Thyroid gland (tissue), 4 donors: ENCODE measurements around the gene TLL1. TPM values are rescaled to one million over a fixed set of nuclear protein-coding genes. Genes with fewer than 3 reads are reported as not detected.

Source experiments
- DNase-seq, 2 donors: peaks; one replicate each; pipeline ENCODE4 v3.0.0-alpha.2; 2019
- H3K27ac ChIP-seq, 3 donors: fragments of 200-600 bp; sonication (generic); 1 replicate in 2 of 3; 2 replicates in 1 of 3; pipeline ENCODE4 v1.5.1; 2016 to 2019; ENCODE audit warnings: mild to moderate bottlenecking in 1 of 3, moderate library complexity in 1 of 3
- H3K27me3 ChIP-seq: fragments of 200-600 bp; sonication (generic); one replicate; pipeline ENCODE4 v1.5.1; 2019
- H3K36me3 ChIP-seq, 2 donors: fragments of 200-600 bp; sonication (generic); one replicate each; pipeline ENCODE4 v1.5.1; 2016 to 2019
- H3K4me1 ChIP-seq, 2 donors: fragments of 200-600 bp; sonication (generic); one replicate each; pipeline ENCODE4 v1.5.1; 2017 to 2019
- H3K4me3 ChIP-seq, 3 donors: fragments of 200-600 bp; sonication (generic); replicated peaks in 1 of 3; 1 replicate in 2 of 3; 2 replicates in 1 of 3; pipeline ENCODE4 v1.5.1; 2016; ENCODE audit warnings: mild to moderate bottlenecking in 1 of 3
- H3K9me3 ChIP-seq: fragments of 200-600 bp; sonication (generic); one replicate; pipeline ENCODE4 v1.5.1; 2017
- CTCF ChIP-seq, 6 experiments: fragments of 200-600 bp in 3 of 6; fragments of 450-650 bp in 3 of 6; sonication (generic) in 3 of 6; IDR thresholded peaks; one replicate each; pipeline ENCODE4 v1.5.1; 2016 to 2019; ENCODE audit warnings: antibody characterized with exemption in 6 of 6, mild to moderate bottlenecking in 2 of 6, inconsistent platforms in 1 of 6, moderate library complexity in 1 of 6
- POLR2A ChIP-seq, 2 donors: fragments of 450-650 bp; IDR thresholded peaks; one replicate each; pipeline ENCODE4 v1.6.1; 2017; ENCODE audit warnings: antibody characterized with exemption in 2 of 2, mild to moderate bottlenecking in 2 of 2, moderate library complexity in 1 of 2
- WGBS, 2 donors: methylation state at CpG; one replicate each; pipeline ENCODE4 v1.1.5; 2017; 5-methylcytosine and 5-hydroxymethylcytosine counted together
- intact Hi-C: fragments of 100-400 bp; cut with DNase I; formaldehyde crosslinking; loops from one replicate; pipeline ENCODE4 v1.15.1; 2023
- total RNA-seq, 4 donors: library from RNA; depleted of rRNA; stranded (reverse); fragments of >200 nt; gene quantifications; one replicate each; pipeline ENCODE4 v1.2.3, GENCODE V29; 2016

TLL1 gene
- total RNA-seq, 4 donors from 2014 or later: 6.0 to 10.3 (median 7.8) TPM

- H3K9me3 ChIP-seq: no peaks in the 10 kb centered on the region
- TF ChIP-seq POLR2A (IDR thresholded peaks at IDR 0.05) (no peak), CTCF (IDR thresholded peaks at IDR 0.05) (no peak)
- H3K27me3 ChIP-seq: peaks cover 4% of the 10 kb centered on the region
- H3K4me3 ChIP-seq: no peak overlapping the region
- no peaks in the 10 kb centered on the region for H3K36me3 ChIP-seq
- no peak for DNase-seq
- 90 to 94% methylated on average over 3 of the region's 3 CpGs for WGBS, 2 donors
- H3K27ac ChIP-seq: no peak overlapping the region
- peaks cover 0 to under 1% of the 10 kb centered on the region in 2 donors for H3K4me1 ChIP-seq
- intact Hi-C loops: no loop called here
Observed at GRCh38 chr4:165927815-165928214, 54.8 kb downstream of the TLL1 start.

GRCh38 chr4:165928601-165929000 lies 55.6 kb downstream of the TLL1 start:
- H3K4me1 ChIP-seq: no peaks in the 10 kb centered on the region
- no peak for TF ChIP-seq POLR2A (IDR thresholded peaks at IDR 0.05)
- no peak for TF ChIP-seq CTCF (IDR thresholded peaks at IDR 0.05)
- H3K4me3 ChIP-seq: no peak overlapping the region
- no peak overlapping the region for H3K27ac ChIP-seq
- WGBS, 2 donors: 82 to 85% methylated on average over 2 of the region's 2 CpGs
- H3K27me3 ChIP-seq: peaks cover 4% of the 10 kb centered on the region
- intact Hi-C loops: no loop called here
- H3K36me3 ChIP-seq: no peaks in the 10 kb centered on the region
- DNase-seq: no peak
- H3K9me3 ChIP-seq: no peaks in the 10 kb centered on the region

- H3K4me1 ChIP-seq: no peaks in the 10 kb centered on the region
- no peak overlapping the region for H3K27ac ChIP-seq
- H3K27me3 ChIP-seq: peaks cover 4% of the 10 kb centered on the region
- no peaks in the 10 kb centered on the region for H3K36me3 ChIP-seq
- intact Hi-C loops: no loop called here
- H3K4me3 ChIP-seq: no peak overlapping the region
- no peak for DNase-seq
- H3K9me3 ChIP-seq: no peaks in the 10 kb centered on the region
- no peak for TF ChIP-seq CTCF (IDR thresholded peaks at IDR 0.05)
- no peak for TF ChIP-seq POLR2A (IDR thresholded peaks at IDR 0.05)
- 70 to 79% methylated on average over 2 of the region's 2 CpGs for WGBS, 2 donors
Observed at GRCh38 chr4:165929662-165930061, 56.6 kb downstream of the TLL1 start.

GRCh38 chr4:165931741-165932140 lies 58.7 kb downstream of the TLL1 start:
- TF ChIP-seq CTCF (IDR thresholded peaks at IDR 0.05): no peak
- TF ChIP-seq POLR2A (IDR thresholded peaks at IDR 0.05): no peak
- intact Hi-C loops: no loop called here
- DNase-seq: no peak
- H3K9me3 ChIP-seq: no peaks in the 10 kb centered on the region
- no peaks in the 10 kb centered on the region for H3K4me1 ChIP-seq
- no peak overlapping the region for H3K27ac ChIP-seq
- no peak overlapping the region for H3K4me3 ChIP-seq
- H3K27me3 ChIP-seq: peaks cover 4% of the 10 kb centered on the region
- WGBS, 2 donors: 85 to 88% methylated on average over 5 of the region's 5 CpGs
- no peaks in the 10 kb centered on the region for H3K36me3 ChIP-seq

- intact Hi-C loops: no loop called here
- TF ChIP-seq CTCF (IDR thresholded peaks at IDR 0.05) (no peak), POLR2A (IDR thresholded peaks at IDR 0.05) (no peak)
- Histone ChIP-seq H3K4me3 (no peak overlapping the region), H3K27me3 (no peaks in the 10 kb centered on the region), H3K9me3 (no peaks in the 10 kb centered on the region), H3K27ac (no peak overlapping the region), H3K36me3 (no peaks in the 10 kb centered on the region), H3K4me1 (no peaks in the 10 kb centered on the region)
- WGBS, 2 donors: 90 to 97% methylated on average over 4 of the region's 4 CpGs
- no peak for DNase-seq
Observed at GRCh38 chr4:165944900-165945299, 71.9 kb downstream of the TLL1 start.
